Measurements from ENCODE around the gene FAM3D. TPM values are rescaled to one million over a fixed set of nuclear protein-coding genes. Genes with fewer than 3 reads are reported as not detected.

FAM3D gene
- total RNA-seq, 1 experiment from 2014 or later = not detected

- intact Hi-C loops (cut with micrococcal nuclease; ENCODE audit: unreplicated experiment) = no loop called here
- BruUV-seq (replicated peaks) = no TSS peak
- TF ChIP-seq CTCF (conservative IDR thresholded peaks at IDR 0.05; ENCODE audit: low read depth, low read length) (no peak), EZH2 (IDR thresholded peaks at IDR 0.05; ENCODE audit: borderline replicate concordance, low read depth, low read length, poor library complexity, severe bottlenecking) (no peak)
- no peak overlapping the region for H3K4me3 ChIP-seq (ENCODE audit: low read depth, low read length, poor library complexity, severe bottlenecking)
- H3K9me3 ChIP-seq (ENCODE audit: low read depth, low read length, poor library complexity, severe bottlenecking) = no peaks in the 10 kb centered on the region
- CTCF ChIA-PET = no interaction called here
- H3K27me3 ChIP-seq (replicated peaks; ENCODE audit: insufficient read depth, low read depth, low read length, poor library complexity) = no peaks in the 10 kb centered on the region
- no peaks in the 10 kb centered on the region for H3K36me3 ChIP-seq (ENCODE audit: insufficient read depth, low read length, poor library complexity, severe bottlenecking)
- POLR2A ChIA-PET (ENCODE audit: low non-redundant PET) = no interaction called here
- H3K27ac ChIP-seq (ENCODE audit: low read depth, low read length, poor library complexity, severe bottlenecking) = no peak overlapping the region
- H3K4me1 ChIP-seq (ENCODE audit: insufficient read depth, low read length, poor library complexity, severe bottlenecking) = no peaks in the 10 kb centered on the region
- DNase-seq (ENCODE audit: low spot score) = no peak
Observed at GRCh38 chr3:58665405-58665804, 1.2 kb downstream of the FAM3D start.

GRCh38 chr3:58664611-58665010 is 2.0 kb downstream of the FAM3D start:
- Histone ChIP-seq H3K4me3 (ENCODE audit: low read depth, low read length, poor library complexity, severe bottlenecking) (no peak overlapping the region), H3K27ac (ENCODE audit: low read depth, low read length, poor library complexity, severe bottlenecking) (no peak overlapping the region), H3K4me1 (ENCODE audit: insufficient read depth, low read length, poor library complexity, severe bottlenecking) (no peaks in the 10 kb centered on the region), H3K27me3 (replicated peaks; ENCODE audit: insufficient read depth, low read depth, low read length, poor library complexity) (no peaks in the 10 kb centered on the region), H3K36me3 (ENCODE audit: insufficient read depth, low read length, poor library complexity, severe bottlenecking) (no peaks in the 10 kb centered on the region), H3K9me3 (ENCODE audit: low read depth, low read length, poor library complexity, severe bottlenecking) (no peaks in the 10 kb centered on the region)
- POLR2A ChIA-PET (ENCODE audit: low non-redundant PET) = no interaction called here
- intact Hi-C loops (cut with micrococcal nuclease; ENCODE audit: unreplicated experiment) = no loop called here
- TF ChIP-seq EZH2 (IDR thresholded peaks at IDR 0.05; ENCODE audit: borderline replicate concordance, low read depth, low read length, poor library complexity, severe bottlenecking) (no peak), CTCF (conservative IDR thresholded peaks at IDR 0.05; ENCODE audit: low read depth, low read length) (no peak)
- no peak for DNase-seq (ENCODE audit: low spot score)
- CTCF ChIA-PET = no interaction called here
- no TSS peak for BruUV-seq (replicated peaks)

- intact Hi-C loops (cut with micrococcal nuclease; ENCODE audit: unreplicated experiment) = no loop called here
- H3K36me3 ChIP-seq (ENCODE audit: insufficient read depth, low read length, poor library complexity, severe bottlenecking) = no peaks in the 10 kb centered on the region
- H3K4me1 ChIP-seq (ENCODE audit: insufficient read depth, low read length, poor library complexity, severe bottlenecking) = no peaks in the 10 kb centered on the region
- H3K9me3 ChIP-seq (ENCODE audit: low read depth, low read length, poor library complexity, severe bottlenecking) = no peaks in the 10 kb centered on the region
- TF ChIP-seq CTCF (conservative IDR thresholded peaks at IDR 0.05; ENCODE audit: low read depth, low read length) = no peak
- TF ChIP-seq EZH2 (IDR thresholded peaks at IDR 0.05; ENCODE audit: borderline replicate concordance, low read depth, low read length, poor library complexity, severe bottlenecking) = no peak
- no peak overlapping the region for H3K27ac ChIP-seq (ENCODE audit: low read depth, low read length, poor library complexity, severe bottlenecking)
- no peaks in the 10 kb centered on the region for H3K27me3 ChIP-seq (replicated peaks; ENCODE audit: insufficient read depth, low read depth, low read length, poor library complexity)
- ChIA-PET CTCF (no interaction called here), POLR2A (ENCODE audit: low non-redundant PET) (no interaction called here)
- no peak overlapping the region for H3K4me3 ChIP-seq (ENCODE audit: low read depth, low read length, poor library complexity, severe bottlenecking)
- no TSS peak for BruUV-seq (replicated peaks)
- DNase-seq (ENCODE audit: low spot score) = no peak
Observed at GRCh38 chr3:58661836-58662420, 4.6 kb downstream of the FAM3D start.
